ENCODE data around the gene COL4A4.

DNA sequence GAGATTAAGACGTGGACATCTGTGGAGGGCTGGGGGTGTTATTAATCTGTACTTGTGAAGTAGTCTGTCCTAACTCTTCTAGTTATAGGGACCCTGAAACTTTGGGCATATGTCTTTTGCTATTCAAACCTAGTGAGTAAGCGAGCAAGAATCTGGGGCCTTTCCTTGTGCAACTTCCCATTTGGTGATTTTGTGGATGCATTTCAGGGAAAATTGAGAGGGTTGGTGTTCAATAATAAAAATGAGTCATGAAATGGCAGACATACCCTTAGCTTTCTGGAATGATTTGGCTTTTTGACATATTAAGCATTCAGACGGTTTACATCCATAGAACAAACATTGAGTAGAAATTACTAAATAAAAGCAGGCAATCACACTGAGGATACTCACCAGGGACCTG is 17.0 kb downstream of the COL4A4 start:
- TF ChIP-seq, protein P1, sequence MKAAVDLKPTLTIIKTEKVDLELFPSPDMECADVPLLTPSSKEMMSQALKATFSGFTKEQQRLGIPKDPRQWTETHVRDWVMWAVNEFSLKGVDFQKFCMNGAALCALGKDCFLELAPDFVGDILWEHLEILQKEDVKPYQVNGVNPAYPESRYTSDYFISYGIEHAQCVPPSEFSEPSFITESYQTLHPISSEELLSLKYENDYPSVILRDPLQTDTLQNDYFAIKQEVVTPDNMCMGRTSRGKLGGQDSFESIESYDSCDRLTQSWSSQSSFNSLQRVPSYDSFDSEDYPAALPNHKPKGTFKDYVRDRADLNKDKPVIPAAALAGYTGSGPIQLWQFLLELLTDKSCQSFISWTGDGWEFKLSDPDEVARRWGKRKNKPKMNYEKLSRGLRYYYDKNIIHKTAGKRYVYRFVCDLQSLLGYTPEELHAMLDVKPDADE (IDR thresholded peaks at IDR 0.05): no peak
- TF ChIP-seq EZH2 (IDR thresholded peaks at IDR 0.05; ENCODE audit: low read depth, unreplicated experiment): no peak
- TF ChIP-seq, protein P2, sequence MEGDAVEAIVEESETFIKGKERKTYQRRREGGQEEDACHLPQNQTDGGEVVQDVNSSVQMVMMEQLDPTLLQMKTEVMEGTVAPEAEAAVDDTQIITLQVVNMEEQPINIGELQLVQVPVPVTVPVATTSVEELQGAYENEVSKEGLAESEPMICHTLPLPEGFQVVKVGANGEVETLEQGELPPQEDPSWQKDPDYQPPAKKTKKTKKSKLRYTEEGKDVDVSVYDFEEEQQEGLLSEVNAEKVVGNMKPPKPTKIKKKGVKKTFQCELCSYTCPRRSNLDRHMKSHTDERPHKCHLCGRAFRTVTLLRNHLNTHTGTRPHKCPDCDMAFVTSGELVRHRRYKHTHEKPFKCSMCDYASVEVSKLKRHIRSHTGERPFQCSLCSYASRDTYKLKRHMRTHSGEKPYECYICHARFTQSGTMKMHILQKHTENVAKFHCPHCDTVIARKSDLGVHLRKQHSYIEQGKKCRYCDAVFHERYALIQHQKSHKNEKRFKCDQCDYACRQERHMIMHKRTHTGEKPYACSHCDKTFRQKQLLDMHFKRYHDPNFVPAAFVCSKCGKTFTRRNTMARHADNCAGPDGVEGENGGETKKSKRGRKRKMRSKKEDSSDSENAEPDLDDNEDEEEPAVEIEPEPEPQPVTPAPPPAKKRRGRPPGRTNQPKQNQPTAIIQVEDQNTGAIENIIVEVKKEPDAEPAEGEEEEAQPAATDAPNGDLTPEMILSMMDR (conservative IDR thresholded peaks at IDR 0.05; ENCODE audit: low read depth in 2 of 2): no peak
- TF ChIP-seq CREB1 (CRISPR knock-in tag; IDR thresholded peaks at IDR 0.05; ENCODE audit: low read depth): no peak
